Aorta (tissue), 5 donors: ENCODE results near the gene NALCN. TPM values are rescaled to one million over a fixed set of nuclear protein-coding genes. Genes with fewer than 3 reads are reported as not detected.
A peak's percentile ranks its signal among the peaks of the same experiment; 100 is the strongest.

Experiments used
- ATAC-seq: fragments of 200-7000 bp; cut with Tn5 transposase; one replicate; pipeline ENCODE4 v1.9.1; 2022; ENCODE audit warnings: moderate library complexity; ENCODE audit not compliant: low FRiP score
- DNase-seq, 2 donors: peaks; one replicate each; pipeline ENCODE4 v3.0.0-alpha.2; 2020
- H3K27ac ChIP-seq, 2 donors: one replicate each; pipeline ENCODE4 v1.5.1; 2013; ENCODE audit warnings: low read length in 2 of 2, mild to moderate bottlenecking in 2 of 2, moderate library complexity in 2 of 2, control low read depth in 1 of 2, inconsistent platforms in 1 of 2, low read depth in 1 of 2
- H3K27me3 ChIP-seq, 2 donors: one replicate each; pipeline ENCODE4 v1.6.1; 2013; ENCODE audit warnings: control low read depth in 1 of 2, low read length in 1 of 2, mild to moderate bottlenecking in 1 of 2, moderate library complexity in 1 of 2; ENCODE audit not compliant: insufficient read depth in 2 of 2, control insufficient read depth in 1 of 2
- H3K36me3 ChIP-seq, 2 donors: one replicate each; pipeline ENCODE4 v1.6.1; 2013; ENCODE audit warnings: control low read depth in 1 of 2, low read length in 1 of 2, mild to moderate bottlenecking in 1 of 2; ENCODE audit not compliant: insufficient read depth in 2 of 2, control insufficient read depth in 1 of 2
- H3K4me1 ChIP-seq, 2 donors: one replicate each; pipeline ENCODE4 v1.6.1; 2013; ENCODE audit warnings: low read length in 2 of 2, control low read depth in 1 of 2, mild to moderate bottlenecking in 1 of 2, moderate library complexity in 1 of 2; ENCODE audit not compliant: insufficient read depth in 2 of 2, control insufficient read depth in 1 of 2
- H3K4me3 ChIP-seq, 2 donors: one replicate each; pipeline ENCODE4 v1.5.1; 2013; ENCODE audit warnings: low read length in 2 of 2, control low read depth in 1 of 2, mild to moderate bottlenecking in 1 of 2
- H3K9me3 ChIP-seq: one replicate; pipeline ENCODE4 v1.6.1; 2013; ENCODE audit warnings: mild to moderate bottlenecking, low read length; ENCODE audit not compliant: control insufficient read depth
- WGBS, 2 donors: extraction: QIAGEN DNeasy Blood & Tissue Kit; methylation state at CpG; one replicate each; pipeline ENCODE4 v1.1.7; 2013; 5-methylcytosine and 5-hydroxymethylcytosine counted together
- intact Hi-C, 2 donors: fragments of 100-400 bp; cut with DNase I; formaldehyde crosslinking; loops; one replicate each; pipeline versions ENCODE4 v1.14.2 to v1.15.0; 2022
- polyA plus RNA-seq, 2 donors: library from polyadenylated mRNA; stranded (reverse); fragments of 200-250 nt; gene quantifications; one replicate each; pipeline ENCODE4 v1.2.3, GENCODE V29; 2013
- total RNA-seq, 2 donors: library from RNA; stranded (reverse); fragmentation: NEBNext Ultra II Directional; extraction: Animal tissue kit (Norgen Biotek cat#: 25700); gene quantifications; one replicate each; pipeline ENCODE4 v1.2.1, GENCODE V29; 2021
- donor health status: healthy with polysubstance abuse.
- donor health status: Bipolar disorder and iron deficiency.
- donor health status: DM: no; HTN: no; CAD: no.
- donor health status: DM: no; HTN: no; CAD: no.
- donor health status: DM: yes; HTN: yes; CAD: no.

NALCN gene
- total and polyA plus RNA-seq, 4 donors, result 2.4 to 16.2 (median 8.2) TPM

DNA sequence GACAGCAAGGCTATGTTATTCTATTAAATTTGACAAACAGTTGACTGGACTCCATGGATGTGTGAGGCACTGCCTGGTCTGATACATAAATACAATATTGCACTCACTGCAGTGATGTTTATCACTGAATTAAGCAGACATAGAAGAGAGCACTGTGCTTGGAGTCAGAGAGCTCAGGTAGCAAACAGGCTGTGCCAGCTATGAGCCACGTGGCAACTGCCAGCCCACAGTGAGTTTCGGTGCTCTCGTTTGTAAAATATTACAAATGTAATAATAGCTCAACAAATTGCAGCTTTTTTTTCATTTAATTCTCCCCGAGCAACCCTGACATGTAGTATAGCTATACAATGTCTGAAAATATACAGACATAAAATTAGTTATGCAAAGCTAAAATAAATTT lies 237.3 kb downstream of the NALCN start:
- Histone ChIP-seq H3K9me3 (no peaks in the 10 kb centered on the region), H3K27ac (no peak overlapping the region), H3K36me3 (peaks cover 0 to 2% of the 10 kb centered on the region in 2 donors), H3K4me1 (no peaks in the 10 kb centered on the region), H3K4me3 (no peak overlapping the region), H3K27me3 (no peaks in the 10 kb centered on the region)
- WGBS, 2 donors, result 89 to 96% methylated on average over 4 of the region's 4 CpGs
- intact Hi-C loops, result no loop called here
- ATAC-seq (no peak), DNase-seq (no peak)

DNA sequence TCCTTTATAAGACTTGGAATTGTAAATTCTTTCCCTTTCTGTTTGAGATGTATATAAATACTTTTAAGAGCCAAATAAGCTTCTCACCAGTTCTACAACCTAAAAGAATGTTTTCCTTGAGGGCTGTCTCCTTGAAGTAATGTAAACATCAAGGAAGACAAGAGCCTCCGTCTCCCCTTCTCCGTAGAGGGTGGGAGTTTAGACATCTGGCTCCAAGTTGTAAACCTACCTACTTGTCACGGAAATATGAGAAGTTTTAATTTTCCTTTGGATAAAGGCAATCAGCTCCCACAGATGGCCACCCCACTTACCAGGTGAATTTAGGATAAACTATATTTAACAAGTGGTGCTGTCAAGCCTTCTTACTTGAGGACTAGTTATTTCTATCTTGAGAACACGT lies 237.9 kb downstream of the NALCN start:
- ATAC-seq (no peak), DNase-seq (no peak)
- whole genome bisulfite sequencing, 2 donors, result 53 to 59% methylated on average over 4 of the region's 4 CpGs
- intact Hi-C loops, result no loop called here
- Histone ChIP-seq H3K36me3 (peaks cover 0 to 2% of the 10 kb centered on the region in 2 donors), H3K9me3 (no peaks in the 10 kb centered on the region), H3K4me3 (no peak overlapping the region), H3K4me1 (no peaks in the 10 kb centered on the region), H3K27me3 (no peaks in the 10 kb centered on the region), H3K27ac (no peak overlapping the region)

DNA sequence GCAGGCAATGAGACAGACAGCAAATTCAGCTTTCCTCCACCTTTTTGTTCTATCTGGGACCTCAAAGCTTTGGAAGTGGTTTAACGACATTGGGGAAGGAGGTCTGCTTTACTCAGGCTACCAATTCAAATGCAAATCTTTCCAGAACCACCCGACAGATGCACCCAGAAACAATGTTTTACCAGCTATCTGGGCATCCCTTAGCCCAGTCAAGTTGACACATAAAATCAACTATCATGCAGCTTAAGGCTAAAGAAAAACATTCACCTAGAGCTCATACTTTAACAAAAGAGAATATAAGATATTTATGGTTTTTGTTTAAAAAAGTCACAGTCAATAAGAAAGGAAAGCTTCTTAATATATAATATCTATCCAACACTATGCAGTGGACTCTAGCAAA lies 246.0 kb downstream of the NALCN start:
- intact Hi-C loops, result no loop called here
- Histone ChIP-seq H3K36me3 (peaks cover 0 to 5% of the 10 kb centered on the region in 2 donors), H3K27me3 (no peaks in the 10 kb centered on the region), H3K9me3 (no peaks in the 10 kb centered on the region), H3K4me1 (no peaks in the 10 kb centered on the region), H3K4me3 (no peak overlapping the region), H3K27ac (no peak overlapping the region)
- DNase-seq, result no peak
- WGBS, 2 donors, result 91 to 94% methylated on average over 2 of the region's 2 CpGs
- no peak for ATAC-seq

DNA sequence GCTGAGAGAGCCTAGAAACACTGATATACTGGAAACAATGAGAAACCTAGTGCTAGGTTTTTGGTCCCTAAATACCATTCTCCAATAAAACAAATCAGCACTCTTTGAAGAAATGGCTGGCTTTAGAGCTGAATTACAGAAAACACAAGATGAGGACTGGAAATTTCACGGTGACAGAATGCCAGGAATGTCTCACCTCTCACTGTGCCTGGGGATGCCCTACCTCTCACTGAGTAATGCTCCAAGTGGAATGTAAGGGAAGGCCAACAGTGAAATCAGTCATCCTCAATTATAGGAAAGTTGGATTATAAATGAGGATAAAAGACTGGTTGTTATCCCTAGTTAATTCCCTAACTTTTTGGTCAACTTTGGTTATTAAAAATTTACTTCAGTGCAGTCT lies 259.0 kb downstream of the NALCN start:
- Histone ChIP-seq H3K27ac (no peak overlapping the region), H3K4me3 (no peak overlapping the region), H3K36me3 (no peaks in the 10 kb centered on the region), H3K9me3 (no peaks in the 10 kb centered on the region), H3K27me3 (no peaks in the 10 kb centered on the region), H3K4me1 (no peaks in the 10 kb centered on the region)
- no peak for DNase-seq
- ATAC-seq, result no peak
- WGBS, 2 donors, result 32 to 35% methylated on average over 1 of the region's 1 CpG
- intact Hi-C loops, result no loop called here

DNA sequence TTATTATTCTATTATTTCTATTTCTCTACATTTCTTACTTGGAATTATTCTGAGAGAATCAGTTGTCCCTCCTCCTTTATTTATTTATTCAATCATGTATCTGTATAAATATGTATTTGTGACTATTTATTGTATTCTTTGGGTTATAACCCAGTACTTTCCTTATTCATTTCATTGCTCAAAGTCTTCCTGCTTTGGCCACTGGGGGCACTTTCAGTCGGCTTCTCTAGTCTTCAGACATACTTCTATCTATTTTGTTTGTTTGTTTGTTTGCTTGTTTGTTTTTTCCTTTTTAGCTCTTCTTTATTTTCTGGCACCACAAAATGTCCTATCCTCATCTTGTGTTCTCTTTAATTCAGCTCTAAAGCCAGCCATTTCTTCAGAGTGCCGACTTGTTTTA lies 260.4 kb downstream of the NALCN start:
- H3K36me3 ChIP-seq, result no peaks in the 10 kb centered on the region
- no peaks in the 10 kb centered on the region for H3K27me3 ChIP-seq
- H3K9me3 ChIP-seq, result no peaks in the 10 kb centered on the region
- WGBS, 2 donors, result 71 to 72% methylated on average over 2 of the region's 2 CpGs
- DNase-seq, result no peak
- intact Hi-C loops, result no loop called here
- H3K4me1 ChIP-seq, result no peaks in the 10 kb centered on the region
- ATAC-seq, result no peak
- H3K4me3 ChIP-seq, result no peak overlapping the region
- no peak overlapping the region for H3K27ac ChIP-seq

DNA sequence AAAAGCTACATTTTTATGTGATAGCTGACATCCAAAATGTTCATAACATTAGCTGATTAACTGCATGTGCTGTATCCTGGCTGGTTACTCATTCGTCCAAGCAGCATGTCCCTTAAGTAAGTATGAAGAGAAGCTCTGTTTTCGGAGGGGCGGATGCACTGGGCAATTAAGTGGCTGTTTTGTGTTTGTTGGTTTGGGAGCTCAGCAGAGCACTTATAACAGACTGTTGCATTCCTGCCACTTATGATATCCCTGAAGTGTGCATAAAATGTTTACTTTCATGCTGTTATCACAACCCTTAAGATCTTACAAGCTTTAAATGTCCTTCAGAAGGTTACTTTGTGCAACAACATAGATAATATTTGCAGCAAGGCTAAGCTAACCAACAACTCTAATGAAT lies 264.1 kb downstream of the NALCN start:
- Histone ChIP-seq H3K36me3 (no peaks in the 10 kb centered on the region), H3K4me3 (no peak overlapping the region), H3K27me3 (no peaks in the 10 kb centered on the region), H3K4me1 (no peaks in the 10 kb centered on the region), H3K27ac (no peak overlapping the region), H3K9me3 (no peaks in the 10 kb centered on the region)
- ATAC-seq (no peak), DNase-seq (no peak)
- intact Hi-C loops, result no loop called here
- 92 to 94% methylated on average over 3 of the region's 3 CpGs for WGBS, 2 donors

DNA sequence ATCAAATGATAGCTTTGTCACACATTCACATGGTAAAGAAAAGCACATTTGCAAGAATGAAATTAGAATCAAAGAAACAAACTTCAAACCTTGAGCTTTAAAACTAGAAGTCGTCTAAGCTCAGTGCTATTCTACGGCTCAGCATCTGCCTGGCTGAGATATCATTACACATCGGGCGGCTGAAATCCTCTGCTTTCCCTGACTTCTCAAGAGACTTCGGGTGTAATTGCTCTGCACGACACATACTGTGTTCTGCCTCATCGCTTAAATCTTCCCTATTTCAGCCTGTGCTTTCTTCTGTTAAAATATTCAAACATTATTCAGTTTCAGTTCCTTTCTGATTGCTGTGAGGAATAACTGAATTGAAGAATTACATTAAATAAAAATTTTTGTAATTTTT lies 265.3 kb downstream of the NALCN start:
- H3K4me3 ChIP-seq, result no peak overlapping the region
- no peaks in the 10 kb centered on the region for H3K27me3 ChIP-seq
- ATAC-seq, result peak; percentile 66
- no peak overlapping the region for H3K27ac ChIP-seq
- DNase-seq, result no peak
- H3K4me1 ChIP-seq, result no peaks in the 10 kb centered on the region
- H3K36me3 ChIP-seq, result no peaks in the 10 kb centered on the region
- 38 to 43% methylated on average over 7 of the region's 7 CpGs for WGBS, 2 donors
- intact Hi-C loops, result loop anchor here in 1 of 2 donors (2.0 kb wide), 1 partner anchor 324 kb away; no protein-coding TSS in a partner anchor
- no peaks in the 10 kb centered on the region for H3K9me3 ChIP-seq

DNA sequence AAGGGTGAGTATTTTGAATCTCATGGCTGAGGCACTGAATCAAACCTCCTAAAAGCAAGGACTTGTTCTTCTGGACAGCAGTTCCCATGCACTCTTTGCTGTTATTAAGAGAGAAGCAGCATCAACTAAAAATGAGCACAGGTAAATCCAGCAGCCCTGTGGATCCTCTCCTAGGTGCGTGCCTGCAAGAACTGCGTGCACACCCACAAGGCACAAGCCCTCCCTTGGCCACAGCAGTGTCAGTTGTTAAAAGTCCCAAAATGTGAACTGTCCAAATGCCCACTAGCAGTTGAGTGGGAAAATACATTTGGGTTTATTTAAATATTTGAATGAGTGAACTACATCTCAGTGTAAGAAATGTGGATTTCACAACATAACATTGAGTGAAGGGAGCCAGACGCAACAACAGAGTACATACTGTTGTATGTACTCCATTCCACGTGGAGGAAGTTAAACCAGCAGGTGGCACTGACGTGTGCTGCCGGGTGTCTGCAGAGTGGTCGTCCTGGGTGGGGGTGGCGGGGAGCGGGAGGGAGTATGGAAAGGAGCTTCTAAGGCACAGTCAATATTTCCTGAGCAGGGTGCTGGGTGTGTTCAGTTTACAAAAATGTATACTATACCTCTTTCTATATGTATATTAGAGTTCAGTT lies 266.4 kb downstream of the NALCN start:
- peak; percentile 39 for ATAC-seq
- 39 to 42% methylated on average over 9 of the region's 9 CpGs for WGBS, 2 donors
- Histone ChIP-seq H3K4me3 (no peak overlapping the region), H3K27ac (no peak overlapping the region), H3K27me3 (no peaks in the 10 kb centered on the region), H3K36me3 (no peaks in the 10 kb centered on the region), H3K4me1 (no peaks in the 10 kb centered on the region), H3K9me3 (no peaks in the 10 kb centered on the region)
- DNase-seq, result no peak
- intact Hi-C loops, result loop anchor here (2.0 to 10.0 kb wide), 6 partner anchors 155 to 775 kb away; no protein-coding TSS in a partner anchor

DNA sequence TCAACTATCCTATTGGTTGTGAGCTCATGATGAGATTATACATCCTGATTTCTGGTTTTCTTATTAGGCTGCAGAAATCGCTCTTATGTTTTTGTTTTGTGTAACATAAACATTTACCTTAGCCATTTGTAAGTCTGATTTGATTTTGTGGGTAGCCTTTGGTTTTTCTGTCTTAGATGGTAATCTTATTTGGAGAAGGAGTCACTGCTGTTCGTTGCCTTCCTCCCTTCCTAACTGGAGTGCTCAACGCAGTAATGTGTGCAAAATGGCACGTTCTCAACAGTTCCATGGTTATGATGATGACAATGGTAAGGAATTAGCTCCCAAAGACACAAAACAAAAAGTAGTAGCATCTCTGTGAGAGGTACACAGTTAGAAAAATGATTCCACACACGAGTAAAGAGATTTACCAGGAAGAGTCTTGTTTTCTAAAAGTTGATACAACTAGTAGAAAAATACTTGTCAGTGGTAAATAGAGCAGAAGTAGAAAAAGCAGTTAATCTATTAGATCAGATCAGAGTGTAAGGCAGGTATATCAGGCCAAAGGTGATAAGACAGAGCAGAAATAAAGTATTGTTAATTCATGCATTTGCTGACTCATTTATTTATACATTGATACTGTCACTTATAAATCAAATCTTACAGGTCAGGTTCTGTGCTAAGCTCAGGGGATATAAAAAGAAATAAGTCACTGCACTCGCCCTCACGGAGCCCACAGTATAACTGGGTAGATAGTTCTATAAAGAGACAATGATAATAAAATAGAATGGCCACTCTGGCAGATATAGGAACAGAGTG lies 270.0 kb downstream of the NALCN start:
- Histone ChIP-seq H3K4me1 (no peaks in the 10 kb centered on the region), H3K27me3 (no peaks in the 10 kb centered on the region), H3K36me3 (no peaks in the 10 kb centered on the region), H3K4me3 (no peak overlapping the region), H3K9me3 (no peaks in the 10 kb centered on the region), H3K27ac (no peak overlapping the region)
- no peak for ATAC-seq
- intact Hi-C loops, result loop anchor here (5.0 to 10.0 kb wide), 5 partner anchors 159 to 779 kb away; no protein-coding TSS in a partner anchor
- 79 to 82% methylated on average over 7 of the region's 7 CpGs for WGBS, 2 donors
- DNase-seq, result no peak
